ENCODE results near the gene RNLS. TPM values are rescaled to one million over a fixed set of nuclear protein-coding genes. Genes with fewer than 3 reads are reported as not detected.

The RNLS gene
- total RNA-seq, 1 donor from 2014 or later = 8.7 TPM

DNA sequence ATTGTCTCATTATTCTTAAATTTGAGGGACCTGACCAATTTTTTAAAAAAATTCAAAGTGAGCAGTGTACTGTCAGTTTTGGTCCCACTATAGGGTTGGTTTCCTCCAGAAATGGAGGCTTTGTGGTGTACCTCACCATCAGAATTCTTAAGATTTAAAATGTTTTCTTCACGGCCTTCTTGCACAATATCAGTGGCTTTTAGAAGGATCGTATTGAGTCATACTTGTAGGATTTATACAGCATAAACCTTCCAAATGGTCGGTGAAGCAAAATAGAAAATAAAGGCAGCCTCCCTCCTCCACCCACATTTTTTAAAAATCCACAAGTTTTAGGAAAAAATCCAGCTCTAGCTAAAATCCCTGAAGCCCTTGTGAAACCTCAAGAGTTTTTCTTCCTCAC, 126.4 kb downstream of the RNLS start:
- Histone ChIP-seq H3K4me3 (ENCODE audit: low read depth, low read length) (no peak overlapping the region), H3K36me3 (ENCODE audit: control insufficient read depth, insufficient read depth, low read length) (no peaks in the 10 kb centered on the region), H3K27me3 (ENCODE audit: control insufficient read depth, insufficient read depth, low read length) (no peaks in the 10 kb centered on the region)
- TF ChIP-seq, protein P1, sequence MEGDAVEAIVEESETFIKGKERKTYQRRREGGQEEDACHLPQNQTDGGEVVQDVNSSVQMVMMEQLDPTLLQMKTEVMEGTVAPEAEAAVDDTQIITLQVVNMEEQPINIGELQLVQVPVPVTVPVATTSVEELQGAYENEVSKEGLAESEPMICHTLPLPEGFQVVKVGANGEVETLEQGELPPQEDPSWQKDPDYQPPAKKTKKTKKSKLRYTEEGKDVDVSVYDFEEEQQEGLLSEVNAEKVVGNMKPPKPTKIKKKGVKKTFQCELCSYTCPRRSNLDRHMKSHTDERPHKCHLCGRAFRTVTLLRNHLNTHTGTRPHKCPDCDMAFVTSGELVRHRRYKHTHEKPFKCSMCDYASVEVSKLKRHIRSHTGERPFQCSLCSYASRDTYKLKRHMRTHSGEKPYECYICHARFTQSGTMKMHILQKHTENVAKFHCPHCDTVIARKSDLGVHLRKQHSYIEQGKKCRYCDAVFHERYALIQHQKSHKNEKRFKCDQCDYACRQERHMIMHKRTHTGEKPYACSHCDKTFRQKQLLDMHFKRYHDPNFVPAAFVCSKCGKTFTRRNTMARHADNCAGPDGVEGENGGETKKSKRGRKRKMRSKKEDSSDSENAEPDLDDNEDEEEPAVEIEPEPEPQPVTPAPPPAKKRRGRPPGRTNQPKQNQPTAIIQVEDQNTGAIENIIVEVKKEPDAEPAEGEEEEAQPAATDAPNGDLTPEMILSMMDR (IDR thresholded peaks at IDR 0.05; ENCODE audit: insufficient read depth, low read length, severe bottlenecking) = no peak
- FAIRE-seq (no peak), DNase-seq (ENCODE audit: low read depth) (no peak)

- FAIRE-seq = peak; percentile 32
Observed at GRCh38 chr10:88455831-88456230, 127.3 kb downstream of the RNLS start.

GRCh38 chr10:88450201-88450600, 132.9 kb downstream of the RNLS start:
- H3K4me3 ChIP-seq (ENCODE audit: low read depth, low read length) = no peak overlapping the region
- no peak for DNase-seq (ENCODE audit: low read depth)
- H3K36me3 ChIP-seq (ENCODE audit: control insufficient read depth, insufficient read depth, low read length) = no peaks in the 10 kb centered on the region
- H3K27me3 ChIP-seq (ENCODE audit: control insufficient read depth, insufficient read depth, low read length) = no peaks in the 10 kb centered on the region
- no peak for FAIRE-seq
- TF ChIP-seq, protein P1 (IDR thresholded peaks at IDR 0.05; ENCODE audit: insufficient read depth, low read length, severe bottlenecking) = no peak

More at GRCh38 chr10:88455831-88456230, 127.3 kb downstream of the RNLS start:
- H3K27me3 ChIP-seq (ENCODE audit: control insufficient read depth, insufficient read depth, low read length) = no peaks in the 10 kb centered on the region
- H3K36me3 ChIP-seq (ENCODE audit: control insufficient read depth, insufficient read depth, low read length) = no peaks in the 10 kb centered on the region
- no peak for DNase-seq (ENCODE audit: low read depth)
- no peak overlapping the region for H3K4me3 ChIP-seq (ENCODE audit: low read depth, low read length)
- TF ChIP-seq, protein P1 (IDR thresholded peaks at IDR 0.05; ENCODE audit: insufficient read depth, low read length, severe bottlenecking) = no peak

- Histone ChIP-seq H3K27me3 (ENCODE audit: control insufficient read depth, insufficient read depth, low read length) (no peaks in the 10 kb centered on the region), H3K36me3 (ENCODE audit: control insufficient read depth, insufficient read depth, low read length) (no peaks in the 10 kb centered on the region), H3K4me3 (ENCODE audit: low read depth, low read length) (no peak overlapping the region)
- TF ChIP-seq, protein P1 (IDR thresholded peaks at IDR 0.05; ENCODE audit: insufficient read depth, low read length, severe bottlenecking) = no peak
- FAIRE-seq = no peak
- DNase-seq (ENCODE audit: low read depth) = no peak
Observed at GRCh38 chr10:88442716-88443115, 140.4 kb downstream of the RNLS start.

DNA sequence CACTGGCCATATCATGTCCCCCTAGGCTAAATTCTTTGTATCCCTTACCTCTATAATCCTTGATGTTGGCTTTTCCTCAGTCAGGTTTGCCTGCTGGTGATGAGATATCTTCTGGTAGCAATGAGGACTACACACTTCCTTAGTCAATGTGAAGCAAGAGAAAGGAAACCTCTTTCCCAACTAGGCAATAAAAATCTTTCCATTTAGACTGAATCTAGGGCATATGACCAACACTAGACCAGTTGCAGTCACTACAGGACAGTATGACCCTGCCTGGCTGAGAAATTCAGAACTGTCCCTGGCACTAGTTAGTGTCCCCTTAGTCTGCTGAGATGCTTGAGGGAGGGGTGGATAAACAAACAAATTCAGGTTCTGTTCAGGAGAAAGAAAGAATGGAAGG, 142.6 kb downstream of the RNLS start:
- no peaks in the 10 kb centered on the region for H3K36me3 ChIP-seq (ENCODE audit: control insufficient read depth, insufficient read depth, low read length)
- H3K27me3 ChIP-seq (ENCODE audit: control insufficient read depth, insufficient read depth, low read length) = no peaks in the 10 kb centered on the region
- no peak overlapping the region for H3K4me3 ChIP-seq (ENCODE audit: low read depth, low read length)
- DNase-seq (ENCODE audit: low read depth) (no peak), FAIRE-seq (no peak)
- TF ChIP-seq, protein P1 (IDR thresholded peaks at IDR 0.05; ENCODE audit: insufficient read depth, low read length, severe bottlenecking) = no peak

GRCh38 chr10:88439932-88440331, 143.2 kb downstream of the RNLS start:
- DNase-seq (ENCODE audit: low read depth) (no peak), FAIRE-seq (no peak)
- H3K4me3 ChIP-seq (ENCODE audit: low read depth, low read length) = no peak overlapping the region
- no peaks in the 10 kb centered on the region for H3K27me3 ChIP-seq (ENCODE audit: control insufficient read depth, insufficient read depth, low read length)
- H3K36me3 ChIP-seq (ENCODE audit: control insufficient read depth, insufficient read depth, low read length) = no peaks in the 10 kb centered on the region
- TF ChIP-seq, protein P1 (IDR thresholded peaks at IDR 0.05; ENCODE audit: insufficient read depth, low read length, severe bottlenecking) = no peak
